Measurements from ENCODE around the gene TMCO4.
"Not testable (repeated sequence)": the region's sequence is repeated elsewhere in the genome, so short reads cannot be mapped to it uniquely, and the experiment has no call there.

Gene TMCO4

DNA sequence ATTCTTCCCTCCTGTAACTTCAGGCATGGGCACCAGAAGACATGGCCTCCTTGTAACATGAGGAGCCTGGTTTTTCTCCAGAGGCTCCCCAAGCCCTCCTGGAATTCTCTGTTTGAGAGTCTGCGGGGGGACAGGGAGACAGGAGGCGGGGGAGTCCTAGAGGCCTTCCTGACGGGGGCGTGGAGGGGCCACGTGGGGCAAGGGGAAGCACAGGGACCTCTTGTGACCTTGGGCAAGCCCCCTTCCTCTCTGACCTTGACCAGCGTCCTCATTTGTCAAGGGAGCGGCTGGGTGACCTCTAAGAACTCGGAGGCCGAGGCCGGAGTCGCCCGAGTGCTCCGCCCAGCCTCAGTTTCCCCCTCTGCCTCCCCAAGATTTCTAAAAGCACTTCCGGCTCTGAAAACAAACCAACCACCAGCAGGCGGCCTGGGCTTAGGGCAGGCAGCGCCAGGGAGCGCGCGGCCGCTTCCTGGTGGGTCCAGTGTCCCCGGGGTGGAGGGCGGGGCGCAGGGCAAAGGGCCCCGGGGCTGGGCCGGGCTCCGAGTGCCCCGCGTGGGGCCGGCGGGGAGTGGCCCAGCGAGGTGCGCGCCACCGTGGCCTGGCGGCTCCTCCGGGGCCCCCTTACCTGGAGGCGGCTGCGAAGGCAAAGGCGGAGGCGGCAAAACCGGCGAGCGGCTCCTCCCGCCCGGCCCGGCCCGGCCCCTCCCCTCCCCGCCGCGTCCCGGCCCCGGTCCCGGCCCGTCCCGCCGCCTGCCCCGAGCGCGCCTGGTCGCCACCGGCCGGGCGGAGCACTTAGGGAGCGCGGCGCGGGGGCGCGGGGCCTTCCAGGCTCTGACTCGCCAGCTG is at the start of gene TMCO4:
TSS of gene TMCO4 (minus strand) at position 687 of the 846 bp plus-strand sequence. CDS start 19,158 bp downstream, outside the sequence.
- no peak for FAIRE-seq

- not testable (repeated sequence) for FAIRE-seq
Measured at GRCh38 chr1:19849307-19849706, 49.6 kb upstream of the TMCO4 start.

- not testable (repeated sequence) for FAIRE-seq
Measured at GRCh38 chr1:19847334-19847733, 47.6 kb upstream of the TMCO4 start.

DNA sequence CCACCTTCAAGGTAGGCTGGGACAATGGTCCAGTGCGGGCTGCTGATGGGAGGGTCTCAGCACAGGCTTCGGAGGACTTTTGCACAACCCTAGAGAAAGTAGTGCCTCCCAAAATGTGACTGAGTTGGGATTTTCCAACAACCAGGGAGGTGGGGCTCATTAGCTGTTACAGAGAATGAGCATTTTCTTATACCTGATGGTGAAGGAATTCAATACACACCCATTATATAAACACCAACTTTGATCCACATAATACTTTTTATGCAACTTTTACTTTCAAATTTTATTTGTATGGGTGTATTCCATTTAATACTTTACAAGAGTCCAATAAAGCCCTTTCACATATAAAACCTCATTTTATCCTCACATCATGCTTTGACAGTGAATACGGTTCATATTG is 46.6 kb upstream of the TMCO4 start:
- FAIRE-seq, result no peak

DNA sequence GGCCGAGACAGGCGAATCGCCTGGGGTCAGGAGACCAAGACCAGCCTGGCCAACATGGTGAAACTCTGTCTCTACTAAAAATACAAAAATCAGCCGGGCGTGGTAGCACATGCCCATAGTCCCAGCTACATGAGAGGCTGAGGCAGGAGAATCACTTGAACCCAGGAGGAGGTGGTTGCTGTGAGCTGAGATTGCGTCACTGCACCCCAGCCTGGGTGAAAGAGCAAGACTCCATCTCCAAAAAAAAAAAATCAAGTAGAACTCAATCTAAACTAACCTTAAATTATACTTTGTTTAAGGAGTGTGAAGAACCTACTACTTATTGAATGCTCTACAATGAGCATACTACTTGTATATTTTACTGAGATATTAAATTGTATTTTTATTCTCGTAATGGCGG is 45.8 kb upstream of the TMCO4 start:
- no peak for FAIRE-seq

DNA sequence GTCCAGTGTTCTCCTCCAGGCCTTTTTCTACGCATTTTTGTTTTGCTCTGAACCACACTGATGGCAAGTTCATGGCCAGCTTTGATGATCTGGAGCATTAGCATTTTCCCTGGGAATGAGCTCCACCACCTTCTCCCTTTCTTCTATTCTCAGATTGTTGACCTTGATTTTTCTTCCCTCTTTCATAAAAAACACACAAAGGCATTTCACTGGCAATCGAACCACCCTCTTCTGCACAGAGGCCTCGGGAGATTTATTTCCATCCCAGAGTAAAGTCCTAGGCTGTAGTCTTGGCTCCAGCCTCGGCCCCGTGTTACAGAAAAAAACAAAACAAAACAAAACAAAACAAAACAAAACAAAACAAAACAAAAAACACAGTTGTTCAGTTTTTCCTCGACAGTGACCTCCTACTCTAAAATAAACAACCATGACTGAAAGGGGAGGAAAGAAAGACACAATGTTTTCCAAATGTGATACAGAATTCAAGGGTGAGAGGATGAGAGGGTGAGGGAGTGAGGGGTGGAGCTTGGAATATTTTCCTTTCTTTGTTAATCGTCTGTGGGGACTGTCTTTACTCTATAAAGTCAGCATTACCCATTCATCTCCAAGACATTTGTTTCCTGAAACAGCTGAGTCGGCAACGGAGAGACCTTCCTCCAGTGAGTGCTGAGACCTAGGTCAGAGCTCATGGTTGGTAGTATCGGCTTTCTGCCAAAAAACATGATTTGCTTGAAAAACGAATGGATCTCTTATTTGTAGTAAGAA is 45.2 kb upstream of the TMCO4 start:
- no peak for FAIRE-seq

- no peak for FAIRE-seq
Measured at GRCh38 chr1:19840228-19840627, 40.5 kb upstream of the TMCO4 start.

DNA sequence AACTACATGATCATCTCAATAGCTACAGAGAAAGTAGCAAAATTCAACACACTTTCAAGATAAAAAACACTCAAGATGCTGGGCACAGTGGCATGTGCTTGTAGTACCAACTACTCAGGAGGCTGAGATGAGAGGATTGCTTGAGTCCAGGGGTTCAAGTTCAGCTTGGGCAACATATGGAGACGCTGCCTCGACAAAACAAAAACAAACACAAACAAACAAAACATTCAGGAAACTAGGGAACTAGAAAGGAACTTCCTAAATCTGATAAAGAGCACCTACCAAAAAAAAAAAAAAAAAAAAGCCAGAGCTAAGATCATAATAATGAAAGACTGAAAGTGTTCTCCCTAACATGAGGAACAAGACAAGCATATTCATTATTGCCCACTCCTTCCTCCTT is 38.1 kb upstream of the TMCO4 start:
- no peak for FAIRE-seq

DNA sequence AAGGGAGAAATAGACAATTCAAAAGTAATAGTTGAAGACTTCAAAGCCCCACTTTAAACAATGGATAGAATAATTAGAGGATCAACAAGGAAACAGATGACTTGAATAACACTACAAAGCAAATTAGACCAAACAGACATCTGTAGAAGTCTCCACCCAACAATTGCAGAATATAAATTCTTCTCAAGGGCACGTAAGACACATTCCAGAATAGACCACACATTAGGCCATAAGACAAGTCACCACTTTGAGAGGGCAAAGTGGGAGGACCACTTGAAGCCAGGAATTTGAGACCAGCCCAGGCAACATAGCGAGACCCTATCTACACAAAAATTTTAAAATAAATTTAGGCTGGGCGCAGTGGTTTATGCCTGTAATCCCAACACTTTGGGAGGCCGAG is 35.9 kb upstream of the TMCO4 start:
- no peak for FAIRE-seq

DNA sequence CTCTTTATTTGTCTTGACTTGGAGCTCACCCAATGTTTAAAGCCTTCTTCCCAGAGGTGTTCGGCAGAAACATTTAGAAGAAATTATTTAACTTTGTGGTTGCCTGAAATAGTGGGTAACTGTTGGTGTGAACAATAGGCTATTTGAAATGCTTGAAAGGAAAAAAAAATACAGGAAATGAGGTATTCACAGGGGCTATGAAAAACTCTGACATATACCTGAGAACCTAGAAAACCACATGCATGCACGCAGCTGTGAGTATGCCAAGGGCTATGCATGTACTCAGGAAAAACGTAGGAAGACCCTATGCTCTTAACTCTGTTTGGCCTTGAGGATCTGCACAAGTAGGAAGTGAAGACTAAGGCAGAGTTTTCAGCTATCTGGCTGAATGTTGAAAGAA is 31.7 kb upstream of the TMCO4 start:
- no peak for FAIRE-seq

GRCh38 chr1:19828546-19828945 is 28.8 kb upstream of the TMCO4 start:
- no peak for FAIRE-seq

GRCh38 chr1:19825298-19825697 is 25.6 kb upstream of the TMCO4 start:
- FAIRE-seq, result no peak

DNA sequence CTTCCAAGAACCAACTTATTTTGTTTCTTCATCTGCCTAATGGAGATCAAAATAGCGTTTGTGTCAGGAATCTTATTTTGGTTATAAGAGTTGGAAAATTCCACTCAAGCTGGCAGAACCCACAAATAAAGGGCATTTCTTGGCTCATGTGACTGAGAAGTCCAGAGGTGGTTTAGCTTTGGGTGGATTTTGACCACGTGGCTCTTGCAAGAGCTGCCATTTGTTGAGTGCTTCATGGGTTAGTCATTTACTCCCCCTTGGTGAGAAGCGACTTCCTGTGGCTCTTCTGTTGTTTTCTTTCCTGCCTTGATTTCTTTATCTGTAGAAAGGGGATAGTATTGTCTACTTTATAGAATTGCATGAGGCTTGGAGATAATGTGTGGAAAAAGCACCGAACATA is 24.8 kb upstream of the TMCO4 start:
- no peak for FAIRE-seq

DNA sequence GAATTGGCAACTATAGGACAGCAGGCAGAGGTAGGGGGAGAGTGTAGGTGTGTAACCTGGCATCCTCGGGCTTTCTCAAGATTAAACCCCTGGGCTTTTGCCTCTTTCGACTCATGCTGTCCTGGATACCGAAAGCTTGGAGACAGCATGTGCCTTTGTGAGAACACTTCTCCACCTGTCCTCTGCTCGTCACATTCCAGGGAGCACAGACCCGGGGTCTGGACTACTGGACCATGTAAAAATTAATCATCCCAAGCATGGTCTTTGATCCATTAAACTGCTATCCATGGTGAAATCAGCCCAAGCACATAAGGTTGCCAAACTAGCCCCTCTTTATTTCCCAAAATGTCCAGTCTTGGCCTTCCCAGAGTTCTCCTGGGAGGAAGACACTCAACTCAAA is 24.3 kb upstream of the TMCO4 start:
- FAIRE-seq, result no peak

GRCh38 chr1:19819701-19820100 is 20.0 kb upstream of the TMCO4 start:
- FAIRE-seq, result no peak

DNA sequence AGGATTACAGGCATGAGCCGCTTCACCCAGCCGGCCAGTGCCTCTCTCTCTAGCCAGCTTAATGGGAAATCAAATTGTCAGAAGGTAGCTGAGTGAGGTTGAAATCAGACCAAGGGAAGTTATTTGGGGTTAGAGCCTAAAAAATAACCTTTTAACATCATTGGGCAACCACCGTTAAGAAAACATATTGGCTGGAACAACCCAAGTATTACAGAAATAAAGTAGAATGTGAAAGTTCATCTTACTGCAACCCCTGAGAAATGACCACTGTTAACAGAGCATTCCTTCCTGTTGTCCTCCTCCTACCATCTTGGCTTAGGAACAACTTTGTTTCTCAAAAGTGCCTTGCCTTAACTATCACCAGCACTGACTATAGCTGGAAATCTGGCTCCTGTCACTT is 18.6 kb upstream of the TMCO4 start:
- no peak for FAIRE-seq

GRCh38 chr1:19817160-19817559 is 17.4 kb upstream of the TMCO4 start:
- FAIRE-seq, result no peak

DNA sequence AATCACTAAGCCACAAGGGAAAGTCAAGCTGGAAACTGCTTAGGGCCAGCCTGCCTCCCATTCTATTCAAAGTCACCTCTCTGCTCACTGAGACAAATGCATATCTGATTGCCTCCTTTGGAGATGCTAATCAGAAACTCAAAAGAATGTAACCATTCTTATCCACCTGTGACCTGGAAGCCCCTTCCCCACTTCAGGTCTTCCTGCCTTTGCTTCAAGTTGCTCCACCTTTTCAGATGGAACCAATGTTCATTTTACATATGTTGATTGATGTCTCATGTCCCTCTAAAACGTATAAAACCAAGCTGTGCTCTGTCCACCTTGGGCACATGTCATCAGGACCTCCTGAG is 17.0 kb upstream of the TMCO4 start:
- not testable (repeated sequence) for FAIRE-seq

DNA sequence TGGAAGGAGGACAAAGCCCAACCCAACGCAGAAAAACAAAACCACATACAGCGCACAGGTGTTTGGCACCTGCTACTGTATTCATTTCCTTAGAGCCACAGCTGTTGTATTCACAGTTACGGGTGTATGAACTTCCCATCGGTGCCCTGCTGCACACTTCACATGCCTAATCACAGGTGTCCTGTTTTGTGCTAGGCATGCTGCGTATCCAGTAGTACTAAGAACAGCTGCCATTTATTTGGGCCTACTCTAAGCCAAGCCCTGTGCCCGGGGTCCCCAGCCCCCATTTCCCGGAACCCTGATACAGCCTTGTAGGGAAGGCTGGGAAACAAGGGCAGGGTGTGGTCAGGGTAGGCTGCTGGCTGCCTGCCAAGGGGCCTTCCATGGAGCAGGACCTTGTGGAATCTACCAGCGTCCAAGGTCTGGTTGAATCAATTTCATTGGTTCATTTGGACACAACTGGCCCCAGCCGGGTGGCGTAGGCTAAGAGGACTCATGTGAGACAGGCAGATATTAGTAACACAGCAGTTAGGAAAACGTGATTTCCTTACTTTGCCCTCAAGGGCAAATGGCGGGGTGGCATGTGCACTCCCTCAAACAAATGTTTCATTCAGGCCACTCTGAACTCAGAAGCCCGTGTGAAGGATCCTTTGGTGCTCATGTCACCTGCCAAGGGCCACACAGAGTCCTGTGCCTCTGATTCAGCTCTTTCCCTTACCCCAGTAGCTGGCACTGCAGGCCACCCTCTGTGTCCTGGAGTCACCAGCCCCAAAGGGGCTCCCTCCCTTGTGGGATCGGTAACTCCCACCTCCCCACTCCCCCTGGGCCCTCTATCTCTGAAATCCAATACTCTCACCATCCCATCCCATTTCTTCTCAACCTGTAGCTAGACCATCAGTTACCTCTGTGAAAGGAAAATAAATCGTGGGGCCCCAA is 16.4 kb upstream of the TMCO4 start:
- no peak for FAIRE-seq

GRCh38 chr1:19814681-19815503 is 15.2 kb upstream of the TMCO4 start, which contains the start of gene RNF186:
TSS of gene RNF186 (minus strand) at chr1:19815283. CDS start at chr1:19815101, 182 bp downstream.
- FAIRE-seq, result no peak

DNA sequence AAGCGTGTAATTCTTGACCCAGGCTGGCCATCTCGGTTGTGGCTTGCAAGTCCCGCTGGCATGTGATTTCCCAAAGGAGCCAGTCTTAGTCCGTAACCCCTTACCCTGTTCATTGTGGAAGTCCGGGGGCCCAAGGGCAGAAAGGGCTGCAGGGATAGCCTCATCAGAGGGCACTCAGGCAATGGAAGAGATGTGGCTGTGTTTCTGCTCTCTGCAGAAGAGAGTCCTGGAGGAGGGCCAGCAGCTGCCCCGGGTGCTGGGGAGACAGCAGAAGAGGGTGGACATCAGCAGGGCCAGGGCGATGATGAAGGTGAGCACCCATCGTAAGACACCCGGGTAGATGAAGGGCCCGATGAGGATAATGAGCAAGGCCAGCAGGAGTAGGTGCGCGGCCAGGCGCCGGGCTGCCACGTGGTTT is 14.5 kb upstream of the TMCO4 start:
- no peak for FAIRE-seq

DNA sequence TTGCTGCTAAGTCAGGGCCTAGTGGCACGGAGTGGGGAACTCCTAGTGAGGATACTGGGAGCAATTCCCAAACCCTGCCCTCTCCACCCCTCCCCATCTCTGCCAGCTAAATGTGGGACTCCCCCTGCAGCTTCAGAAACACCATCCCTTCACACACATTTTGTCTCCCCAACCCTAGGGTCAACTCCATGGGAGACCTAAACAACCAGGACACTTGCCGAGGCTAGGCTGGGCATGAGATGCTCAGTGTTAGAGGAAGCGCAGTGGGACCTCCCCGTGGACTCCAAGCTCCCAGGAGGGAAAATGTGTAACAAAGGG is 13.9 kb upstream of the TMCO4 start:
- FAIRE-seq, result no peak

All from TTC549 (cell line).